ENCODE data around the gene FTSJ3.

GRCh38 chr17:63819585-63820537, 7.6 kb downstream of the FTSJ3 start:
- no peak for TF ChIP-seq POLR2A (IDR thresholded peaks at IDR 0.05)
- TF ChIP-seq CTCF (IDR thresholded peaks at IDR 0.05), result no peak
- no peak for TF ChIP-seq EP300 (IDR thresholded peaks at IDR 0.05)
- TF ChIP-seq POLR2AphosphoS5 (IDR thresholded peaks at IDR 0.05), result no peak

Measured in sigmoid colon (tissue), 4 donors.